ENCODE results near the gene PTCD2. TPM values are rescaled to one million over a fixed set of nuclear protein-coding genes. Genes with fewer than 3 reads are reported as not detected.
"Not testable (repeated sequence)": the region's sequence is repeated elsewhere in the genome, so short reads cannot be mapped to it uniquely, and the experiment has no call there.

PTCD2 gene
- total RNA-seq, 4 donors from 2014 or later, result 8.5 to 13.2 (median 9.4) TPM

DNA sequence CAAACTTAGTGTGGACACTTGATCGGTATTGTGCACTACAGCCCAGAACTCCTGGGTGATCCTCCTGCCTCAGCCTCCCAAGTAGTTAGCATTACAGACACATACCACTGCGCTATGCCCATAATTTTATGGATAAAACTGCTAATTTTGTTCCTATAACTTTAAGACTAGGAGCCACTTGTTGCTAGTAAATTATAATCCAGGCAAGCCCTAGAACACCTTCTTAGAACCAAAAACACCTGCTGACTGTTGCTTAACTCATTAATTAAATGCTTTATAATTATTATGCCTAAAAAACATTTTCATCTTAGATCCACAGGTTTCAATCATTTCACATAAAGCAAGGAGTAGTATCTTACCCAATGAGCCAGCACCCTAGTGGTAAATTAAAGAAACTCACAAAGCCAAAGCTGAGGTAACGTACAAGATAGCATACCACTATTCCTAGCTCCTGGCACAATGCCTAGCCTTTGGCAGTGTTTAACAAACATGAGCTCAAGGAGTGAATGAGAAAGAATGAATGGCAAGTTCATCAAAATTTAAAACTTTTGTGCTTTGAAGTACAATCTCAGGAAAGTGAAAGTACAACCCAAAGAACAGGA, 5.5 kb upstream of the PTCD2 start:
- H3K9me3 ChIP-seq, result no peaks in the 10 kb centered on the region
- no peak overlapping the region for H3K27ac ChIP-seq
- peaks cover 27% of the 10 kb centered on the region for H3K36me3 ChIP-seq
- H3K27me3 ChIP-seq, result no peaks in the 10 kb centered on the region
- TF ChIP-seq POLR2AphosphoS5 (IDR thresholded peaks at IDR 0.05), result no peak
- TF ChIP-seq EP300 (IDR thresholded peaks at IDR 0.05), result no peak
- no peak for TF ChIP-seq POLR2A (IDR thresholded peaks at IDR 0.05)
- TF ChIP-seq, protein P1, sequence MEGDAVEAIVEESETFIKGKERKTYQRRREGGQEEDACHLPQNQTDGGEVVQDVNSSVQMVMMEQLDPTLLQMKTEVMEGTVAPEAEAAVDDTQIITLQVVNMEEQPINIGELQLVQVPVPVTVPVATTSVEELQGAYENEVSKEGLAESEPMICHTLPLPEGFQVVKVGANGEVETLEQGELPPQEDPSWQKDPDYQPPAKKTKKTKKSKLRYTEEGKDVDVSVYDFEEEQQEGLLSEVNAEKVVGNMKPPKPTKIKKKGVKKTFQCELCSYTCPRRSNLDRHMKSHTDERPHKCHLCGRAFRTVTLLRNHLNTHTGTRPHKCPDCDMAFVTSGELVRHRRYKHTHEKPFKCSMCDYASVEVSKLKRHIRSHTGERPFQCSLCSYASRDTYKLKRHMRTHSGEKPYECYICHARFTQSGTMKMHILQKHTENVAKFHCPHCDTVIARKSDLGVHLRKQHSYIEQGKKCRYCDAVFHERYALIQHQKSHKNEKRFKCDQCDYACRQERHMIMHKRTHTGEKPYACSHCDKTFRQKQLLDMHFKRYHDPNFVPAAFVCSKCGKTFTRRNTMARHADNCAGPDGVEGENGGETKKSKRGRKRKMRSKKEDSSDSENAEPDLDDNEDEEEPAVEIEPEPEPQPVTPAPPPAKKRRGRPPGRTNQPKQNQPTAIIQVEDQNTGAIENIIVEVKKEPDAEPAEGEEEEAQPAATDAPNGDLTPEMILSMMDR (IDR thresholded peaks at IDR 0.05), result no peak
- no peak for DNase-seq (ENCODE audit: low spot score in 2 of 2)
- H3K4me1 ChIP-seq, result peaks cover 14% of the 10 kb centered on the region
- no peak overlapping the region for H3K4me3 ChIP-seq
- 70% methylated on average over 3 of the region's 3 CpGs for WGBS

DNA sequence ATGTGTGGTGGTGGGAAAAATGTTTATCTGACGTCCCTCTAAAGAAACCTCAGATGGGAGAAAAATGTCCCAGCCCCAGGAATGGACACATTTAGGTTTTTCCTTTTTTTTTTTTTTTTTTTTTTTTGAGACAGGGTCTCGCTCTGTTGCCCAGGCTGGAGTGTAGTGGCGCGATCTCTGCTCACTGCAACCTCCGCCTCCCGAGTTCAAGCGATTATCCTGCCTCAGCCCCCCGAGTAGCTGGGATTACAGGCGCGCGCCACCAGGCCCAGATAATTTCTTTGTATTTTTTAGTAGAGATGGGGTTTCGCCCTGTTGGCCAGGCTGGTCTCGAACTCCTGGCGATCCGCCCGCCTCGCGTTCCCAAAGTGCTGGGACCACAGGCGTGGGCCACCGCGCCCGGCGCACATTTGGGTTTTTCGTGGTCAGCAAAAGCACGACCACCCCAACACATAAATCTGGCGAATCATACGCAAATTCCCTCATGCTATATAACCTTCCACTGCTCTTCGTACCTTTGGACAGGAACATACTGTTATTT, 668 bp upstream of the PTCD2 start:
- Histone ChIP-seq H3K4me1 (peaks cover 24% of the 10 kb centered on the region), H3K4me3 (peak overlapping the region; percentile 91), H3K27ac (peak overlapping the region; percentile 82)
- not testable (repeated sequence) for DNase-seq (ENCODE audit: low spot score in 2 of 2); H3K27me3 ChIP-seq; H3K9me3 ChIP-seq; H3K36me3 ChIP-seq
- WGBS, result 8% methylated on average over 28 of the region's 28 CpGs

DNA sequence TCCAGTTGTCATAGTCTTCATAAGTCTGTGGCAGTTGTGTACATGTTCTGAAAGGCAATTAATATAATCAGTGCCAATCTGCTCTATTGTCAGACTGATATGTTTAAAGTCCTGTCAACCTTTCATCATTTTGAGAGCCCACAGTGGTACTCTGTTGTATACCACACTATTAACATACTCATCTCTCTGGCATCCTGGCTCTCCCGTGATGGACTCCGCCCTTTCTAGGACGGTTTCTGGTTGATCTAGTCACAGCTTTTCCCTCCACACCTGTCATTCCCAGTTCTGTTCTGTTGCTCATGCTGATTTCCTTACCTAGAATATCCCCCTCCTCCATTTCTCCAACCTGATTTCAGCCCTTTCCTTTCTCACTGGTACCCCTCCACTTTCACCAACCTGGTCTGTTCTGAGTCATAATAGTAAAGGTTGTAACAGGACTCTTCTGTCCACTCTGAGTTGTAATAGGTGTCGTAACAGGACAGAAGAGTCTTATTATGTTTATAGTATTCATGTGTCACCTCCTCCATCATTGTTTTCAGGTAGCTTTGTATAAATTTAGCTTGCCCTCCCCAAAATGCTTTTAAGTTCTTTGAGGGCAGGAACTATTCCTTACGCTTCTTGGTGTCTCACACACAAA, 4.1 kb downstream of the PTCD2 start:
- TF ChIP-seq EP300 (IDR thresholded peaks at IDR 0.05), result no peak
- TF ChIP-seq POLR2AphosphoS5 (IDR thresholded peaks at IDR 0.05), result no peak
- no peak for TF ChIP-seq POLR2A (IDR thresholded peaks at IDR 0.05)
- TF ChIP-seq, protein P1 (IDR thresholded peaks at IDR 0.05), result no peak
- 72% methylated on average over 5 of the region's 5 CpGs for WGBS
- Histone ChIP-seq H3K27ac (no peak overlapping the region), H3K9me3 (no peaks in the 10 kb centered on the region), H3K4me3 (no peak overlapping the region), H3K4me1 (peaks cover 13% of the 10 kb centered on the region), H3K27me3 (no peaks in the 10 kb centered on the region), H3K36me3 (peaks cover 28% of the 10 kb centered on the region)
- no peak for DNase-seq (ENCODE audit: low spot score in 2 of 2)

DNA sequence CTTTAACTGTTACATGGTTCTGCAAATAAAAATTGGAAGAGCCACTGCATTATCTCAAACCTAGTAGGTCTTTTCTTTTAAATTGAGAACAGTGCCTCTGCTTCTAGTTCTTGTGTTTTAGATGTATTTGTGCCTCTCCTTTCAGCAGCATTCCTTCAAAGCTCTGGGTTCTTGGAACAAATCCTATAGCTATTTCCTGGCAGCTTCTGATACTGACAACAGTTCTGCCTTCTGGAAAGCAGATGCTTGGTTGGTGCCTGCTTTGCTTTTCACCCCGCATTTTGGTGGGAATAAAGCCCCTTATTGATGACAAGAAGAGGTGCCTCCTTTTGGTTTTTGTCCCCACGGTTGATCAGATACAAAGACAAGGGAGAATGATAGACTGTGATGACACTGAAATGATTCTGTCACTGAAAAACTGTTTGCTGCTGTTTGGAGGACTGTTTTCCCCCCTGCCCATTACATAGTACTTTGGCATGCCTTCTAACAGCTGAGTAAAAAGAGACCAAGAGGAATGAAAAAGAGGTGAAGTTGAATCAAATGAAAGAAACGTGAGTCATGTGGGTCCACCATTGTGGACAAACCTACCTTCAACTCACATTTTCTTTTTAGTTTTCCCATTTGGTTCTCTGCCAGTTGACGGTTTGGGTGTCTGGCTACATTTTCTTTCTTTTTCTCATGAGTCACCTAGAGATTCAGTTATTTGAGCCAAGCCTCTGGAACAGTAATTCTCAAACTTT, 5.6 kb downstream of the PTCD2 start:
- TF ChIP-seq EP300 (IDR thresholded peaks at IDR 0.05), result no peak
- no peak for TF ChIP-seq POLR2A (IDR thresholded peaks at IDR 0.05)
- no peak for TF ChIP-seq POLR2AphosphoS5 (IDR thresholded peaks at IDR 0.05)
- TF ChIP-seq, protein P1 (IDR thresholded peaks at IDR 0.05), result no peak
- Histone ChIP-seq H3K4me1 (peaks cover 7% of the 10 kb centered on the region), H3K36me3 (peaks cover 37% of the 10 kb centered on the region), H3K27me3 (no peaks in the 10 kb centered on the region), H3K9me3 (no peaks in the 10 kb centered on the region), H3K27ac (no peak overlapping the region), H3K4me3 (no peak overlapping the region)
- 66% methylated on average over 4 of the region's 4 CpGs for WGBS
- DNase-seq (ENCODE audit: low spot score in 2 of 2), result no peak

DNA sequence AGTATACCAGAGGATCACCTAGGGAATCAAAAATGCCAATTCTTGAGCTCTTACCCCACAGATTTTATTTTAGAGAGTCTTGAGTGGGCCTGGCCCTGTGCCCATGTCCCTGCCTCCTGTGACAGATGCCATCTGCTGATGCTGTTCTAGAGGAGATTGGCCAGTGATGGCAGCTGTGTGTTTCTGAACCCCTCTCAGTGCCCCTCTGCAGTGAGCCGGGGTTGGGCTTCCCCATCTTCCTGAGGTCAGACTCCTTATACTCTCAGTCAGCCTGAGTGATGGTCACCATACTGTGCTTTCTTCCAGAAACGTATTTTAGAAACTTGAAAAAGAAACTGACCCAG, 6.1 kb downstream of the PTCD2 start:
- Histone ChIP-seq H3K36me3 (peaks cover 42% of the 10 kb centered on the region), H3K4me3 (no peak overlapping the region), H3K9me3 (no peaks in the 10 kb centered on the region), H3K27ac (no peak overlapping the region), H3K4me1 (peaks cover 1% of the 10 kb centered on the region), H3K27me3 (no peaks in the 10 kb centered on the region)
- no peak for DNase-seq (ENCODE audit: low spot score in 2 of 2)
- TF ChIP-seq POLR2A (IDR thresholded peaks at IDR 0.05), result no peak
- no peak for TF ChIP-seq EP300 (IDR thresholded peaks at IDR 0.05)
- TF ChIP-seq POLR2AphosphoS5 (IDR thresholded peaks at IDR 0.05), result no peak
- TF ChIP-seq, protein P1 (IDR thresholded peaks at IDR 0.05), result no peak
- 74% methylated on average over 2 of the region's 2 CpGs for WGBS
